Activated T-cell treated with anti-CD3 and anti-CD28 coated beads, Interleukin-2, amount 50 U/mL, for 48 hours (primary cell): Measurements from ENCODE around the gene NMNAT3.

Experiments
- DNase-seq, 2 experiments: peaks; one replicate each; pipeline ENCODE4 v3.0.0-alpha.2; 2020

Gene NMNAT3

DNA sequence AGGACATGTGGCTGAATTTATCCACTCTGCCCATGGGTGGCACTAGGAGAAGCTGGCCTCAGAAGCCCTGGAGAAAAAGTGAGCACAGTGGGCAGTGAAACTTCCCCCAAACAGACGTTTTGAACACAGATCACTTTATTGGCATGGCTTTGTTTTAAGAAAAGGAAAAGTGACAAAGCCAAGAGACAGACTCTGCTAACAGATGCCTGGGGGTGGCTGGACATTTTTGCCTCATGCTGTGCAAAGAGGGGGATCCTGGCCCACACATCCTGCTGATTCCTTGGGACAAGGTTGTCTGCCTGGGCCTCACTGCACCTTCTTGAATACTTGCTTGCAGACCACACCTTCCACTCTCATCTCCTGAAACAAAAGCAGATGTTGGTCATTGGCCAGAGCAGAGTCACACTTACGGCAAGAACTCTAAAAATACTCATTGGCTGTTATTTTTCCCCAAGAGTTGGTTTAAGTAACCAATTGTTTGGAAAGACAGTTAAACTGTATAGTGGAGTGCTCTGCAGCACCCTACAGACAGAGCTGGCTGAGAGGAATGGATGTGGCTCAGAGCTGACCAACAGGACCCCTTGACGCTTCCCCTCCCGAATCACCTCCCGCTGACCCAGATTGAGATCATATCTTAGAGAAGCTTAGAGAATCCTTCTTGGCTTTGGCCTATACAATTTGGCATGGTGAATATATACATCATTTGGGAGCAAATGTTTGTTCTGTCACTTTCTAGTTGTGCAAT is 160.3 kb downstream of the NMNAT3 start:
- no peak for DNase-seq

GRCh38 chr3:139514741-139515140 is 163.0 kb downstream of the NMNAT3 start:
- no peak for DNase-seq
